ENCODE measurements around the gene PPP1R3C.

- TF ChIP-seq EP300 (IDR thresholded peaks at IDR 0.05) (no peak), POLR2A (IDR thresholded peaks at IDR 0.05) (no peak), CTCF (IDR thresholded peaks at IDR 0.05) (no peak)
These were observed 46.4 kb upstream of the PPP1R3C start for GRCh38 chr10:91679296-91679695.

Measured in tibial nerve (tissue), 4 donors.